ENCODE measurements around the gene SLC16A12. TPM values are rescaled to one million over a fixed set of nuclear protein-coding genes. Genes with fewer than 3 reads are reported as not detected.

SLC16A12 gene
- total RNA-seq, 4 donors from 2014 or later = 0.72 to 5.8 (median 3.0) TPM

DNA sequence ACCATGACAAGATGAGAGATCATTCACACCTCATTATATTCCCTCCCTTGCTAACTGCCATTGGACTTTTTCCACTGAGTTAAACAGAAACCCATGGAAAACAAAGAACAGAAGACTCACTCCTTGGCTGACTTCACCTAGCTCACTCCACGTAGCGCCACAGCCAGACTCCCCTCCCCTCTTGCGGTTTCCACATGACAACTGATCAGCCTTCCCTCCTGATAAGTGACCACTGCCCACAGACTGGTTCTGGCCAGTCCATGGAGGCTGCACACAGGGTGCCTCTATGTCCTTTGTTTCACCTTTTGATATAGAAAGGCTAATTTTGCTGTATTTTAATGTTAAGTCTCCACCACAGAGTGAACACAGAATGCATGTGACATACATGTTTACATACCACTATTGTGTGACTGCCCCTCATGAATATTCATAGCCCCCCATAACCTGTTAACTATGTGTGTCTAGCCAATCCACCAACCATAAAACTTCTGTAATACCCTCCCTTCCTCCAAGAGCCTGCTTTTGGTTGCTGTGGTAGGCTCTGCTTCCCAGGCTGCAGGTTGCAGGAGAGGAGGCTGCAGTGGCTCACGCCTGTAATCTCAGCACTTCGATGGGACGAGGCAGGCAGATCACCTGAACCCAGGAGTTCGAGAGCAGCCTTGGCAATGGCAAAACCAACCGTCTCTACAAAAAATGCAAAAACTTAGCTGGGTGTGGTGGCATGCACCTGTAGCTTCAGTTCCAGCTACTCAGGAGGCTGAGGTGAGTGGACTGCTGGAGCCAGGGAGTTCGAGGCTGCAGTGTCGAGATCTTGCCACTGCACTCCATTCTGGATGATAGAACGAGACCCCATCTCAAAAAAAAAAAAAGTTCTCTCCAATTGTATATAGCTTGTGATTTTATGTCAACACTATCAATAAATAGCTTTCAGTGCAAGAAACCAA, 131.0 kb downstream of the SLC16A12 start:
- DNase-seq (ENCODE audit: low spot score) (no peak), ATAC-seq (ENCODE audit: low FRiP score) (no peak)
- TF ChIP-seq, protein P1, sequence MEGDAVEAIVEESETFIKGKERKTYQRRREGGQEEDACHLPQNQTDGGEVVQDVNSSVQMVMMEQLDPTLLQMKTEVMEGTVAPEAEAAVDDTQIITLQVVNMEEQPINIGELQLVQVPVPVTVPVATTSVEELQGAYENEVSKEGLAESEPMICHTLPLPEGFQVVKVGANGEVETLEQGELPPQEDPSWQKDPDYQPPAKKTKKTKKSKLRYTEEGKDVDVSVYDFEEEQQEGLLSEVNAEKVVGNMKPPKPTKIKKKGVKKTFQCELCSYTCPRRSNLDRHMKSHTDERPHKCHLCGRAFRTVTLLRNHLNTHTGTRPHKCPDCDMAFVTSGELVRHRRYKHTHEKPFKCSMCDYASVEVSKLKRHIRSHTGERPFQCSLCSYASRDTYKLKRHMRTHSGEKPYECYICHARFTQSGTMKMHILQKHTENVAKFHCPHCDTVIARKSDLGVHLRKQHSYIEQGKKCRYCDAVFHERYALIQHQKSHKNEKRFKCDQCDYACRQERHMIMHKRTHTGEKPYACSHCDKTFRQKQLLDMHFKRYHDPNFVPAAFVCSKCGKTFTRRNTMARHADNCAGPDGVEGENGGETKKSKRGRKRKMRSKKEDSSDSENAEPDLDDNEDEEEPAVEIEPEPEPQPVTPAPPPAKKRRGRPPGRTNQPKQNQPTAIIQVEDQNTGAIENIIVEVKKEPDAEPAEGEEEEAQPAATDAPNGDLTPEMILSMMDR (IDR thresholded peaks at IDR 0.05) = no peak

DNA sequence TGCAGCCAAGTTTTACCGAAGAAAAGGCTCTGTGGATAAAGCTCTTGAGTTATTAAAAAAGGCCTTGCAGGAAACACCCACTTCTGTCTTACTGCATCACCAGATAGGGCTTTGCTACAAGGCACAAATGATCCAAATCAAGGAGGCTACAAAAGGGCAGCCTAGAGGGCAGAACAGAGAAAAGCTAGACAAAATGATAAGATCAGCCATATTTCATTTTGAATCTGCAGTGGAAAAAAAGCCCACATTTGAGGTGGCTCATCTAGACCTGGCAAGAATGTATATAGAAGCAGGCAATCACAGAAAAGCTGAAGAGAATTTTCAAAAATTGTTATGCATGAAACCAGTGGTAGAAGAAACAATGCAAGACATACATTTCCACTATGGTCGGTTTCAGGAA, 132.4 kb downstream of the SLC16A12 start:
- TF ChIP-seq, protein P1 (IDR thresholded peaks at IDR 0.05) = no peak
- no peak for ATAC-seq (ENCODE audit: low FRiP score)

DNA sequence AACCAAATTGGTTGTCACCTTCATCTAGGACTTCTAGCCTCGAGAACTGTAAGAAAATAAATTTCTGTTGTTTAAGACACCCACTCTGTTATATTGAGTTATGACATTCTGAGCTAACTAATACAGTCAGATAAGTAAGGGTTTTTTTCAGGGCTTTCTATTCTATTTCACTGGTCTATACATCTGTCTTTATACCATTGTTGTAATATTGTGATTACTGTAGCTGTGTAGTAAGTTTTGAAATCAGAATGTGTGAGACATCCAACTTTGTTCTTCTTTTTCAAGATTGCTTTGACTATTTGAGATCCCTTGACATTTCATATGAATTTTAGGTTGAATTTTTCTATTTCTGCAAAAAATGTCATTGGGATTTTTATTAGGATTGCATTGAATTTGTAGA, 135.4 kb downstream of the SLC16A12 start:
- DNase-seq (ENCODE audit: low spot score) (no peak), ATAC-seq (ENCODE audit: low FRiP score) (no peak)
- TF ChIP-seq, protein P1 (IDR thresholded peaks at IDR 0.05) = no peak

More for the DNA sequence above, 132.4 kb downstream of the SLC16A12 start:
- DNase-seq (ENCODE audit: low spot score) = no peak

DNA sequence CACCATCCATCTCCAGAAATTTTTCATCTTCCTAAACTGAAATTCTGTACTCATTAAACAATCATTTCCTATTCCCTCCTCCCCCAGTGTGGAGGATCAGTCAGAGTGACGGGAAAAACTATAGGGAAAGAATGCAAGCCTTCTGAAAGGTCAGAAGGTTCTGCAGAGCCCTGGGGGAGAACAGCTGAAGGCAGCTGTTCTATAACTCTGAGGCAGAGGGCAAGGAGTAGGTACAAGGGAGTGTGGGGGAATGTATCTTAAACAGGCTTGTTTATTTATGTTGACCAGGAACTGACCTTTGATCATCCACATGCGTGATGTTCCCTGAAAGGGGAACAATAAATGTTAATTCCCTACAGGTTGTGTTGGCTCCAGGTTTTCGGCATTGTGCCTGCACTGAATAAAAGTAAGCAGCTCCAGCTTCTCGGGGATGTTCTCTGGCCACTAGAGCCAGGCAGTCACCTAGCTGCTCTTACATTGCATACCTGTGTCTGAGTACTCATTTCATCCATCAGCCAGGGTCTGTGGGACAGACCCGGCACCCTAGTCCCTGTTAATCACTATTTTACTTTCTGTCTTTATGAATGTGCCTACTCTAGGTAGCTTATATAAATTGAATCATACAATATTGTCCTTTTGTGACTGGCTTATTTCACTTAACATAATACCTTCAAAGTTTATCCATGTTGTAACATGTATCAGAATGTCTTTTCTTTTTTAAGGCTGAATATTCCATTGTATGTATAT, 137.2 kb downstream of the SLC16A12 start:
- TF ChIP-seq, protein P1 (IDR thresholded peaks at IDR 0.05) = no peak
- no peak for ATAC-seq (ENCODE audit: low FRiP score)
- DNase-seq (ENCODE audit: low spot score) = no peak

DNA sequence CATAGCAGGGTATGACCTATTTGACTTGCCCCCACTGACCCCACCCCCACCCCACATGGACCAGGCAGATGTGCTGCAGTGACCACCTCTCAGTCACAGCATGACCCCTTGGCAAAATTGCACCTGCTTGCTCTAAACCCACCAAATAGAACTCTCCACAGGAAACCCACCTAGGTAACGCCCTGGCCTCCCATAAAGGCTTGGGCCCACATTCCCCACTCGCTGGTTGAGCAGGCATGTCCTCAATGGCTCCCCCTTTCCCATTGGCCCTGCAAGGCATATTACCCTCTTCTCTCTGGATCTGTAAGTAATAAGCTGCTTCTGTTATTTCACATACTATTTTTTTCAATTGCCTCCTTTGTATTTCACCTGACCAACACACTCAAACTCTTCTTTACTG, 140.3 kb downstream of the SLC16A12 start:
- TF ChIP-seq, protein P1 (IDR thresholded peaks at IDR 0.05) = no peak
- ATAC-seq (ENCODE audit: low FRiP score) = no peak

DNA sequence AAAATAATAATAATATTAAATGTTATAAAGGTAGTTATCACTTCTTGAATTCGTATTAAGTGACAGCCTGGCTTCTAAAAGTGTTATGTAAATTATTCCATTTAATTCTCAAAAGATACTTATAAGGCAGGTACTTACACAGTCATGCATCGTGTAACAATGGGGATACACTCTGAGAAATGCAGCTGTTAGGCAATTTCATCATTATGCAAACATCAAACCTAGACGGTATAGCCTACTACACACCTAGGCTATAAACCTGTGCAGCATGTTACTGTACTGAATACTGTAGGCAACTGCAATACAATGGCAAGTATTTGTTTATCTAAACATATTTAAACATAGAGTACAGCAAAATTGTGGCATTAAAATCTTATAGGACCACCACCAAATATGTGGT, 141.5 kb downstream of the SLC16A12 start:
- TF ChIP-seq, protein P1 (IDR thresholded peaks at IDR 0.05) = no peak
- ATAC-seq (ENCODE audit: low FRiP score) (no peak), DNase-seq (ENCODE audit: low spot score) (no peak)

More for the DNA sequence above, 140.3 kb downstream of the SLC16A12 start:
- DNase-seq (ENCODE audit: low spot score) = no peak
